Activated CD4-positive, alpha-beta T cell treated with anti-CD3 and anti-CD28 coated beads for 48 hours (primary cell): Measurements from ENCODE around the gene GREB1.

Source experiments
- DNase-seq: peaks from one replicate; pipeline ENCODE4 v3.0.0-alpha.2; 2020

Gene GREB1

DNA sequence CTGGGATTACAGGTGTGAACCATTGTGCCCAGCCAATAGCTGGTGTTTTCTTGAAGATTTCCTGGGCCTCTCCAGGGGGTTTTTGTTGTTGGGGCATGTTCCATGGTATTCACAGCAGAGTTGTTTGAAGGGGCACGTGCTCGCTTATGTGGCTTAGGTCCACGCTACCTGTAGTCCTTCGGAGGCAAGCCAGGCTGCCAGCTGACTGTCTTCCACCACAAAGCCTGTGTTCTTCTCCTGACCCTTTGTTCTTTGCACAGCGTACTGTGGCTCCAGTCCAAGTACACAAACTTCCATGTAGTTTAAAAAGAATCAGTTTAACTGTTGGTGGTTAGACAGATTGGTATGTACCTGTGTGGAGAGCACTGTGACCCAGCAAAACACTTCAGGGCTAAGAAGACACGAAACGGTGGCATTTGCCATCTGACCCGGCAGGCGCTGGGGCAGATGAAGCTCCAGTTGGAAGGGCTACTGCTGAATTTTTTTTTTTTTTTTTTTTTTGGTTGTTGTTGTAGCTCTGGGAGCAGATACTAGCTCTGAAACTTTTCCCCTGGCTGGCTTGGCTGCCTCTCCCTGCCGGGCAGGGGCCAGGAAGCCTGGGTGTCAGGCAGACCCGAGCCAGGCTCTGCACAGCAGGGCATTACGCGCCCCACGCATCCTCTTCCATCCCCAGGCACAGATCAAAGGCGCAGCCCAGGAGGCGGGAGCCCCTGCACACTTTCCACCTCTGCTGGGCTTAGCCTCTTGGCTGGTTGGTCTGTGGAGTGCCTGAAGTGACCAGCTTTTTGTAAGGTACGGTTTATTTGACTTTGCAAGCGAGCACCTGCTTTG is 5.7 kb downstream of the GREB1 start:
- no peak for DNase-seq

DNA sequence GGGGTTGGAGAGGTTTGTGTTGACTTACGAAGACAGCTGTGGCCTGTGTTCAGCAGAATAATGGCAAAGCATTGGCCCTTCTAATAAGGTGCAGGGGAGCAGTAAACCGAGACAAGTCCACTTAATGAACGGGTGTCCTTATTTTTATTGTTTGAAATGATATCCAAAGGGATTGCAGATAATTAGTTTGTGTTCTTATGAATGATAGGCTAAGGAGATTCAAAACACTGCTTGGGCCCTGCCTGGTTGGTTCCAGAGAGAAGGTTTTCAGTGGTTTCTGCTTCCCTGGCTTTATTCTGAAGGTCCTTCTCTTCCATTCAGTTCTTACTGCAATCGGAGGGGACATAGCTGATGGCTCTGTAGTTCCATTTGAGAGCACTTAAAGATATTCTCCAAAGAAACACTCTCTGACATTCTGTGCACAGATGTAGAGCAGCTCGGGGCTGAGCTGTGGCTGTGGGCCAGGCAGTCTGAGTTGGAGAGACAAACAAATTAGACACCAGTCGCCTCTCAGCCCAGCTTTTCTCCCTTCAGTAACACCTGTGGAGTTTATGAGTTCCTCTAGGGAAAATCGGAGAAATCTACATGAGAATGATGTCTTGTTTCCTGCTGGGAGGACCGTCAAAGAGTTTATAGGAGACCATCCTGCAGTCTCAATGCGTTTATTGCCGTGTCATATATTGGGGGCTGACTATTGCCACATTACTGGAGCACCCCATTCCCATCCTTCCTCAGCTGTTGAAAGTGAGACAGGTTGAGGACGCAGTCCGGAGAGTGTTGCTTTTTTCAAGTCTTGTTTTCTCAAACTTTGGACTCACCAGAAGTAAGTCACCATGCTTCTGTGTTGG is 6.5 kb downstream of the GREB1 start:
- DNase-seq: no peak

GRCh38 chr2:11540996-11541692 is 7.3 kb downstream of the GREB1 start:
- DNase-seq: no peak

GRCh38 chr2:11541693-11542274 is 7.9 kb downstream of the GREB1 start:
- DNase-seq: no peak

GRCh38 chr2:11542275-11542819 is 8.5 kb downstream of the GREB1 start:
- no peak for DNase-seq

GRCh38 chr2:11543337-11544216 is 9.7 kb downstream of the GREB1 start:
- no peak for DNase-seq

DNA sequence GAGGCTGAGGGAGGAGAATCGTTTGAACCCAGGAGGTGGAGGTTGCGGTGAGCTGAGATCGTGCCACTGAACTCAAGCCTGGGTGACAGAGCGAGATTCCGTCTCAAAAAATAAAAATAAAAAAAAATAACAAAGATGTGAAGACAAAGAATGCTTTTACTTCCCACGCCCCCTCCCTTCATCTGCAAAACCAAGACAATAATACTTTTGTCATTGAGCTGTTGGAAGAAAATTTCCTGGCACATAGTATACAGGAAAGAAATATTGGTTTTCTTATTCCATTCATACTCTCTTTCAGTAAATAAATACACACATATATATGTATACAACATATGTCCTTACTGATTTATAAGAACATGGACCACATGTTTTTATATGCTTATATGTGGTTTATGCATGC is 12.2 kb downstream of the GREB1 start:
- no peak for DNase-seq

- no peak for DNase-seq
These were observed 14.2 kb downstream of the GREB1 start for GRCh38 chr2:11547912-11548497.

DNA sequence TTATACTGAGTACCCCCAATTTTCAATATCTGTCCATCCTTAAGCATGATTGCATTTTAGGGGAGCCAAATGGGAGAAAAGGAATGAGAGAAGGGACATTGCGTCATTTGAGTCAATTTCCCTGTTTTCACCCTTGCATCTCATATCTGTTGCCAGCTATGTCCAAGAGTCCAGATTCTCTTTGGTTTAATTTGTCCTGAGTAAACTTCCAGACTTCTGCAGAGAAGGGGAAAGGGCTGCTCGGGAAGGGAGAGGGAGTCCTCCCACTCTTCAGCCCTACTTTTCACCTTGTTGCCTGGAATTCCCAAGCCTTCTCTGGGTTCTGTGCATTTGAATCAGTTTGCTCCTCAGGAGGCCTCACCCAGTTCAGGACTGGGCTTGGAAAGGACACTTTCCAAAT is 16.5 kb downstream of the GREB1 start:
- no peak for DNase-seq

GRCh38 chr2:11550901-11551568 is 17.2 kb downstream of the GREB1 start:
- no peak for DNase-seq

DNA sequence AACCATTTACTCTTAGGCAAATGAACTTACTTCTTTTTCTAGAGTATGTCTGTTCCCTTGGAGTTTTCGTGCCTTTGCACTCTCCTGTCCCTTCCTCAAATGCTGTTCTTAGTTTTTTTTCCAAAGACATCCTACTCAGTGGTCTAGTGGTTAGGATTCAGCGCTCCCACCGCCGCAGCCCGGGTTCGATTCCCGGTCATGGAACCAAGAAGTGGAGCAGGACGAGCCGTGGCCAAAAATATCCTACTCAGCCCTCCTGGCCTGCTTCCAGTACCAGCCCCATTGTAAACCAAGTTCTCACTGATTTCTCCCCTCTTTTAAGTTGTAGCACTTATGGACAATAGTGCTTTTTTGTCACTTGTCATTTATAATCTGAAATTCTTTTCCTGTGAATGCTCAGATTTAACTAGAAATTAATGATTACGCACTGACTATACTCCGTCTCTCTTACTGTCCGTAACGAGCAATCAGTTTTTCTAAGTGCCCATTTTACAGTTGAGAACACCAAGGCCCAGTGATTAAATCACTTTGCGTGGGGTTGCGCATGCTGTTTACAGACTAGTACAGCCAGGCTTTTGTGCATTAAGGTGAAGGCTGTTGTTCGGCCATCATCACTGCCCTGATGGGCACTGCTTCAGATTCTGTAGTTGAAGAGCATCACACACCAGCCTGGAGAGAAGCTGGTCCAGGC is 17.9 kb downstream of the GREB1 start:
- DNase-seq: no peak

DNA sequence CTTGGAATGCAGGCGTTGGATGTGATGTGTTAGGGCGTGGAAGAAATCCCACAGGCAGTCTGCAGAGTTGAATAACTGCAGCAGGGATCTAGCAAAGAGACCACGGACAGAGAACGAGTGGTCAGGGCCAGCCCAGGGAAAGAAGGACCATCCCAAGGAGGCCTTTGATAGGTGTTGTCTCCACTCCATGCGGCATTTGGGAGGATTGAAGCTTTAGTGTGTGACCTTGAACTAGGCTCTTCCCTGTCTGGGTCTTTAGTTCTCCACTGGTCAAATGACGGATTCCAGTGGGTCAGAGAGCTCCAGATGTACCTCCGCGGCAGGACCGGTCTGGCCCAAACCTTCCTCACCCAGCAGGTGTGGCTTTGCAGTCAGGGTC is 18.4 kb downstream of the GREB1 start:
- DNase-seq: no peak

DNA sequence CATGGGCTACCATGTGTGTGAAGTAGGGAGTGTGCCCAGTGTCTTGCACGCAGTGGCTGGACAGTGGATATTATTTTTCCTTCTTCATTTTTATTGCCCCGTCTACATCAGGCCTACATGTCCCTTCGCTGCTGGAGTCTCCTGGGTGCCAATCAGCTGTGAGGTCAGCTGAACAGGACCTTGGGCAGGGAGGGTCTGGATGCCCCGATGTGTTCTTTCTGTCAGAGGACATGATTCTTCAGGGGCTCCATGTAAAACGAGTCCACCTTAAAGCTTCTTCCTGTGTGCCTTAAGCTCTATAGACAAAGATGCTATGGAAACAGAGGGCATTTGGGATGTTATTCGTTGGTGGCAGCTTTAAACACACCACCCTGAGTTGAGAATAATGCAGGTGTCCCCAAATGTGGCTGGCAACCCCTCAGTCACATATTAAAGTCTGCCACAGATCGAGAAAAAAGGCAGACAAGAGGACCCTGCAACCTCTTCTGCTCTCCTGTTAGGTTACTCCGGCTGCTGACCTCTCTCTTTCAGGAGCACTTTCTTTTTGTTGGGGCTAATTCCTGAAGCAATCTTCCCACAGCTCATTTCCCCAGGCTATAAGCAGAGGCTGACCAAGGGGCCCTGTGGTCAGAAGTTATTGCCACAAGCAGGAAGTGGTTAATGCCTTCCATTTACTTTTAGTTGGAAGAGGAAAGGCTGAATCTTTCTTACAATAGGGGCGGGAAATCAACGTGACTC is 20.0 kb downstream of the GREB1 start:
- DNase-seq: no peak

DNA sequence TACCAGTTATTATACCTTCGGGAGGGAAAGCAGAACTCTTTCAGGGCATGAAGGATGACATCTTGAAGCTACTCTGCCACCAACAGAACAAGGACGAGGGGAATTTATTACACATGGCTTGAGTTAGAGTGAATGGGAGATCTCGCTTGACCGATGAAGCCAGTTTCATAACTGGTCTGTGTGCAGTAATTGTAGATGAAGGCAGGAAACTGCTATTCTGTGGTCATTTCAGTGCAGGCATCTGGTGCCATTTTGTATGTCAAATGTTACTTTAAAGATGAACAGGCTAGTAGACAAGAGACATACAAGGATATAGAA is 20.5 kb downstream of the GREB1 start:
- DNase-seq: no peak

GRCh38 chr2:11556101-11556806 is 22.4 kb downstream of the GREB1 start:
- no peak for DNase-seq

DNA sequence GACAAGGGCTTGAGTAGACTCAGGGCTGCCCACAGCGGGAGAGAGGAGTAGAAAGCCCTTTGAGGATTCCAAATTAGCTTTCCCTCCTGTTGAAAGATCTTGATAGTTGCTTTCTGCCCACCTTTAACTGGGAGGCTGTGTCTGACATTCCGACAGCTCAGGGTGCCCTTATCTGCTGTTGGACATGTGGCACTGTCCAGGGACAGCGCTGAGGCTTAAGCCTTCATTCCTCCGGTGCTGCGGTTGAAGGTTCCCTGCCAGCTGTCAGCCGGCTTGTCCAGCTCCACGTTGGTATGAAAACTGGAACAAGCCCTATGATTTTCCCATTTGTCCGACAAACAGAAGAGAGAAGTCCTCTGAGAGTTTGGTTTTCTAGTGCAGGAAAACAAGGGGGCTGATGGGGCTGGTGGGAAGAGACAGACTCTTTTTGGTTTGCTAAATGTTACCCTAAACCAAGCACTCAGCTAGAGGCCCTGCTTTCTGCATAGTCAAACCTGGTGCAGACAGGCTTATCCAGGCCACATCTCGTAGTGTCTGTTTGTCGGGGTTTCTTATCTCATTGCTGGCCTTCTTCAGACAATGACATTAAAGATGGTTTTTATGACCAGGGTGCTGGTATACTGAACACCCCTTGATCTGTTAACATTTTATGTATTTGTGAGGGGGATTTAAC is 24.5 kb downstream of the GREB1 start:
- DNase-seq: no peak

GRCh38 chr2:11559066-11559785 is 25.4 kb downstream of the GREB1 start:
- DNase-seq: no peak

GRCh38 chr2:11559786-11560155 is 25.9 kb downstream of the GREB1 start:
- DNase-seq: no peak
